HG02870 (cell line): Measurements from ENCODE around the gene LRRC46.
A peak's percentile ranks its signal among the peaks of the same experiment; 100 is the strongest.

ENCODE experiments used
- ATAC-seq: cut with Tn5 transposase; IDR thresholded peaks from one replicate; pipeline ENCODE4 v1.9.1; 2021; ENCODE audit warnings: mild to moderate bottlenecking, moderate library complexity; ENCODE audit not compliant: unreplicated experiment

LRRC46 gene

GRCh38 chr17:47831003-47831933 is at the start of gene LRRC46, which contains the start of gene MRPL10:
Gene LRRC46, plus strand, starts transcription at chr17:47831670. Its CDS starts 320 bp downstream, at chr17:47831990.
Gene MRPL10, minus strand, starts transcription at chr17:47831541. Its CDS starts 30 bp downstream, at chr17:47831511.
- peak; percentile 79 for ATAC-seq

- no peak for ATAC-seq
These were observed 45.8 kb upstream of the LRRC46 start for GRCh38 chr17:47785538-47786123.

- no peak for ATAC-seq
These were observed 41.6 kb upstream of the LRRC46 start for GRCh38 chr17:47789611-47790561.

- no peak for ATAC-seq
These were observed 40.4 kb upstream of the LRRC46 start for GRCh38 chr17:47791025-47791424.

- ATAC-seq: no peak
These were observed 39.0 kb upstream of the LRRC46 start for GRCh38 chr17:47792457-47792856.

GRCh38 chr17:47792979-47793378 is 38.5 kb upstream of the LRRC46 start:
- ATAC-seq: no peak

GRCh38 chr17:47797797-47798196 is 33.7 kb upstream of the LRRC46 start:
- no peak for ATAC-seq

- no peak for ATAC-seq
These were observed 30.8 kb upstream of the LRRC46 start for GRCh38 chr17:47800686-47801085.

GRCh38 chr17:47801176-47801765 is 30.2 kb upstream of the LRRC46 start:
- ATAC-seq: no peak

- no peak for ATAC-seq
These were observed 29.6 kb upstream of the LRRC46 start for GRCh38 chr17:47801906-47802305.

GRCh38 chr17:47802341-47803022 is 29.0 kb upstream of the LRRC46 start:
- ATAC-seq: no peak

- ATAC-seq: no peak
These were observed 28.3 kb upstream of the LRRC46 start for GRCh38 chr17:47803201-47803600.

GRCh38 chr17:47803751-47804150 is 27.7 kb upstream of the LRRC46 start:
- ATAC-seq: no peak

GRCh38 chr17:47804461-47804860 is 27.0 kb upstream of the LRRC46 start:
- ATAC-seq: no peak

- no peak for ATAC-seq
These were observed 25.2 kb upstream of the LRRC46 start for GRCh38 chr17:47806026-47806912.

GRCh38 chr17:47806913-47807255 is 24.6 kb upstream of the LRRC46 start:
- ATAC-seq: no peak

GRCh38 chr17:47807421-47807820 is 24.0 kb upstream of the LRRC46 start:
- no peak for ATAC-seq

- no peak for ATAC-seq
These were observed 23.2 kb upstream of the LRRC46 start for GRCh38 chr17:47808036-47808829.
